Measurements from ENCODE around the gene UBE2G1. TPM values are rescaled to one million over a fixed set of nuclear protein-coding genes. Genes with fewer than 3 reads are reported as not detected.

UBE2G1 gene
- polyA plus RNA-seq, 1 donor (not counting 4 experiments of a cell fraction or from before 2014, with no cell fraction given): 86.2 TPM

- H3K4me2 ChIP-seq (ENCODE audit: control insufficient read depth, extremely low read depth, insufficient read depth, low read depth, low read length): no peak overlapping the region
- H3K79me2 ChIP-seq (ENCODE audit: control insufficient read depth, insufficient read depth, low read length): no peaks in the 10 kb centered on the region
- H3K27me3 ChIP-seq (ENCODE audit: control insufficient read depth, extremely low read depth, insufficient read depth, low read length): no peaks in the 10 kb centered on the region
- no peaks in the 10 kb centered on the region for H3K4me1 ChIP-seq (ENCODE audit: control insufficient read depth, extremely low read depth, insufficient read depth, low read length)
- FAIRE-seq: peak; percentile 64
- DNase-seq (ENCODE audit: low read depth, low spot score): no peak
- no peak overlapping the region for H3K27ac ChIP-seq (ENCODE audit: control insufficient read depth, insufficient read depth, low read length)
- no peaks in the 10 kb centered on the region for H3K9me1 ChIP-seq (ENCODE audit: control insufficient read depth, extremely low read depth, insufficient read depth, low read length)
- no peak overlapping the region for H3K4me3 ChIP-seq (ENCODE audit: control insufficient read depth in 2 of 3, extremely low read depth in 1 of 3, insufficient read depth in 2 of 3, low read depth in 1 of 3, low read length in 3 of 3)
- no peaks in the 10 kb centered on the region for H4K20me1 ChIP-seq (ENCODE audit: control insufficient read depth, extremely low read depth, insufficient read depth, low read length)
- H3K9me3 ChIP-seq (ENCODE audit: control insufficient read depth, low read depth, low read length): no peaks in the 10 kb centered on the region
- H3K9ac ChIP-seq (ENCODE audit: control insufficient read depth, extremely low read depth, insufficient read depth, low read length): no peak overlapping the region
- no peak overlapping the region for H2AFZ ChIP-seq (ENCODE audit: control insufficient read depth, low read length)
- TF ChIP-seq EZH2 (IDR thresholded peaks at IDR 0.05; ENCODE audit: low read length): no peak
- no peak for TF ChIP-seq CTCF (optimal IDR thresholded peaks at IDR 0.05 in 1 of 3, IDR thresholded peaks at IDR 0.05 in 1 of 3, conservative IDR thresholded peaks at IDR 0.05 in 1 of 3; ENCODE audit: extremely low read depth in 1 of 3, insufficient read depth in 2 of 3, low read length in 3 of 3)
- H3K36me3 ChIP-seq (ENCODE audit: control insufficient read depth in 2 of 2, extremely low read depth in 1 of 2, insufficient read depth in 2 of 2, low read length in 2 of 2): no peaks in the 10 kb centered on the region
- dilution Hi-C loops (cut with MboI; ENCODE audit: extremely low pct_ligation_motif_present, low sequenced_read_pairs): no loop called here
These were observed 8.7 kb upstream of the UBE2G1 start for GRCh38 chr17:4375039-4375748.

- no peak overlapping the region for H3K4me3 ChIP-seq (ENCODE audit: control insufficient read depth in 2 of 3, extremely low read depth in 1 of 3, insufficient read depth in 2 of 3, low read depth in 1 of 3, low read length in 3 of 3)
- H4K20me1 ChIP-seq (ENCODE audit: control insufficient read depth, extremely low read depth, insufficient read depth, low read length): no peaks in the 10 kb centered on the region
- no peak overlapping the region for H3K4me2 ChIP-seq (ENCODE audit: control insufficient read depth, extremely low read depth, insufficient read depth, low read depth, low read length)
- TF ChIP-seq EZH2 (IDR thresholded peaks at IDR 0.05; ENCODE audit: low read length) (no peak), CTCF (optimal IDR thresholded peaks at IDR 0.05 in 1 of 3, IDR thresholded peaks at IDR 0.05 in 1 of 3, conservative IDR thresholded peaks at IDR 0.05 in 1 of 3; ENCODE audit: extremely low read depth in 1 of 3, insufficient read depth in 2 of 3, low read length in 3 of 3) (no peak)
- H3K27ac ChIP-seq (ENCODE audit: control insufficient read depth, insufficient read depth, low read length): no peak overlapping the region
- no peaks in the 10 kb centered on the region for H3K9me3 ChIP-seq (ENCODE audit: control insufficient read depth, low read depth, low read length)
- H3K4me1 ChIP-seq (ENCODE audit: control insufficient read depth, extremely low read depth, insufficient read depth, low read length): peaks cover 8% of the 10 kb centered on the region
- no peak overlapping the region for H2AFZ ChIP-seq (ENCODE audit: control insufficient read depth, low read length)
- DNase-seq (ENCODE audit: low read depth, low spot score) (no peak), FAIRE-seq (no peak)
- no peak overlapping the region for H3K9ac ChIP-seq (ENCODE audit: control insufficient read depth, extremely low read depth, insufficient read depth, low read length)
- peaks cover 17% of the 10 kb centered on the region for H3K79me2 ChIP-seq (ENCODE audit: control insufficient read depth, insufficient read depth, low read length)
- no peaks in the 10 kb centered on the region for H3K9me1 ChIP-seq (ENCODE audit: control insufficient read depth, extremely low read depth, insufficient read depth, low read length)
- dilution Hi-C loops (cut with MboI; ENCODE audit: extremely low pct_ligation_motif_present, low sequenced_read_pairs): no loop called here
- no peaks in the 10 kb centered on the region for H3K27me3 ChIP-seq (ENCODE audit: control insufficient read depth, extremely low read depth, insufficient read depth, low read length)
- no peaks in the 10 kb centered on the region for H3K36me3 ChIP-seq (ENCODE audit: control insufficient read depth in 2 of 2, extremely low read depth in 1 of 2, insufficient read depth in 2 of 2, low read length in 2 of 2)
These were observed 3.2 kb upstream of the UBE2G1 start for GRCh38 chr17:4369557-4370230.
